ENCODE data around the gene IWS1. TPM values are rescaled to one million over a fixed set of nuclear protein-coding genes. Genes with fewer than 3 reads are reported as not detected.
"Not testable (repeated sequence)": the region's sequence is repeated elsewhere in the genome, so short reads cannot be mapped to it uniquely, and the experiment has no call there.

Gene IWS1
- total and polyA plus RNA-seq, 10 of the 15 experiments (the other 5 are each of a cell fraction or from before 2014, with no cell fraction given), result 21.9 to 68.9 (median 45.8) TPM

- TF ChIP-seq POLR2AphosphoS2 (IDR thresholded peaks at IDR 0.05; ENCODE audit: low read depth, low read length) (no peak), STAT1 (conservative IDR thresholded peaks at IDR 0.05) (no peak), ATF2 (IDR thresholded peaks at IDR 0.05; ENCODE audit: low read length) (no peak), CBX3 (IDR thresholded peaks at IDR 0.05; ENCODE audit: borderline replicate concordance, low read depth) (no peak), EGR1 (IDR thresholded peaks at IDR 0.05; ENCODE audit: borderline replicate concordance in 1 of 2, low read depth in 2 of 2, low read length in 2 of 2) (no peak), SMAD1 (IDR thresholded peaks at IDR 0.05; ENCODE audit: low read depth, partially characterized antibody) (no peak), ZNF687 (IDR thresholded peaks at IDR 0.05) (no peak), PBX3 (IDR thresholded peaks at IDR 0.05; ENCODE audit: insufficient replicate concordance, low read depth, low read length) (no peak)
Measured at GRCh38 chr2:127525691-127526131, 578 bp downstream of the IWS1 start (continued).

GRCh38 chr2:127524198-127524834 lies 2.0 kb downstream of the IWS1 start:
- BruUV-seq (replicated peaks), result TSS peak; percentile 25
- in situ Hi-C loops (cut with MboI); FAIRE-seq; DNase-seq (ENCODE audit: low read depth, low spot score); ATAC-seq; H3K9me3 ChIP-seq (replicated peaks; ENCODE audit: control insufficient read depth, insufficient read depth, low read length); H3K4me3 ChIP-seq; H3K27me3 ChIP-seq (replicated peaks in 1 of 2; ENCODE audit: control insufficient read depth in 2 of 2, insufficient read depth in 2 of 2, low read length in 1 of 2); H3K9ac ChIP-seq (ENCODE audit: control insufficient read depth, insufficient read depth, low read length); H4K20me1 ChIP-seq (ENCODE audit: control insufficient read depth, insufficient read depth); CTCF ChIA-PET; H2AFZ ChIP-seq (ENCODE audit: control insufficient read depth, low read depth, low read length); RAD21 ChIA-PET (ENCODE audit: unreplicated experiment); POLR2A ChIA-PET; H3K4me1 ChIP-seq (ENCODE audit: control insufficient read depth, insufficient read depth, low read length); H3K27ac ChIP-seq (ENCODE audit: control insufficient read depth, insufficient read depth); SMC1A ChIA-PET (ENCODE audit: uncharacterized antibody, unreplicated experiment): not testable (repeated sequence)
- intact Hi-C loops (cut with micrococcal nuclease; ENCODE audit: unreplicated experiment), result loop anchor here (10.0 kb wide), 1 partner anchor 280 kb away; no protein-coding TSS in a partner anchor
- Histone ChIP-seq H3K4me2 (ENCODE audit: control insufficient read depth, insufficient read depth) (peak overlapping the region; percentile 78), H3K36me3 (ENCODE audit: control insufficient read depth in 2 of 2, insufficient read depth in 2 of 2, low read length in 1 of 2) (peaks cover 2 to 17% of the 10 kb centered on the region in 2 experiments; a peak in 3 of 4 replicates), H3K79me2 (ENCODE audit: control insufficient read depth, insufficient read depth, low read length) (peaks cover 54% of the 10 kb centered on the region)
- 82% methylated on average over 7 of the region's 7 CpGs for WGBS (ENCODE audit: insufficient coverage, insufficient replicate concordance, low lambda C conversion rate, missing lambda C conversion rate)

Data from GM12878 (cell line).